Measurements from ENCODE around the gene DARS1. TPM values are rescaled to one million over a fixed set of nuclear protein-coding genes. Genes with fewer than 3 reads are reported as not detected.
"Not testable (repeated sequence)": the region's sequence is repeated elsewhere in the genome, so short reads cannot be mapped to it uniquely, and the experiment has no call there.

Gene DARS1
- total RNA-seq, 4 donors from 2014 or later = 27.1 to 127 (median 62.1) TPM

- H3K4me1 ChIP-seq = no peaks in the 10 kb centered on the region
- H3K27me3 ChIP-seq = no peaks in the 10 kb centered on the region
- no peak overlapping the region for H3K4me3 ChIP-seq
- DNase-seq = no peak
- H3K27ac ChIP-seq = no peak overlapping the region
- H3K9me3 ChIP-seq = no peaks in the 10 kb centered on the region
- no peaks in the 10 kb centered on the region for H3K36me3 ChIP-seq
- TF ChIP-seq CTCF (IDR thresholded peaks at IDR 0.05) (no peak), POLR2A (IDR thresholded peaks at IDR 0.05) (no peak)
- intact Hi-C loops (cut with DNase I; ENCODE audit: low total_unique reads) = no loop called here
Observed at GRCh38 chr2:135894930-135895329, 90.5 kb downstream of the DARS1 start.

- H3K4me1 ChIP-seq = no peaks in the 10 kb centered on the region
Observed at GRCh38 chr2:135893374-135893794, 92.0 kb downstream of the DARS1 start.

GRCh38 chr2:135890835-135891234 is 94.6 kb downstream of the DARS1 start:
- Histone ChIP-seq H3K27me3 (no peaks in the 10 kb centered on the region), H3K27ac (no peak overlapping the region), H3K4me3 (no peak overlapping the region), H3K4me1 (no peaks in the 10 kb centered on the region), H3K36me3 (no peaks in the 10 kb centered on the region), H3K9me3 (no peaks in the 10 kb centered on the region)
- no peak for TF ChIP-seq CTCF (IDR thresholded peaks at IDR 0.05)
- intact Hi-C loops (cut with DNase I; ENCODE audit: low total_unique reads) = no loop called here
- no peak for DNase-seq

More at GRCh38 chr2:135893374-135893794, 92.0 kb downstream of the DARS1 start:
- Histone ChIP-seq H3K36me3 (no peaks in the 10 kb centered on the region), H3K27ac (no peak overlapping the region), H3K9me3 (no peaks in the 10 kb centered on the region), H3K27me3 (no peaks in the 10 kb centered on the region), H3K4me3 (no peak overlapping the region)
- no peak for DNase-seq
- no peak for TF ChIP-seq CTCF (IDR thresholded peaks at IDR 0.05)
- TF ChIP-seq POLR2A (IDR thresholded peaks at IDR 0.05) = no peak
- intact Hi-C loops (cut with DNase I; ENCODE audit: low total_unique reads) = no loop called here

- Histone ChIP-seq H3K36me3 (no peaks in the 10 kb centered on the region), H3K27ac (no peak overlapping the region), H3K9me3 (no peaks in the 10 kb centered on the region), H3K4me3 (no peak overlapping the region), H3K4me1 (no peaks in the 10 kb centered on the region), H3K27me3 (no peaks in the 10 kb centered on the region)
- TF ChIP-seq POLR2A (IDR thresholded peaks at IDR 0.05) (no peak), CTCF (IDR thresholded peaks at IDR 0.05) (no peak)
- intact Hi-C loops (cut with DNase I; ENCODE audit: low total_unique reads) = no loop called here
- DNase-seq = no peak
Observed at GRCh38 chr2:135890149-135890548, 95.3 kb downstream of the DARS1 start.

GRCh38 chr2:135888587-135888986 is 96.8 kb downstream of the DARS1 start:
- H3K27ac ChIP-seq; DNase-seq; H3K27me3 ChIP-seq; H3K4me1 ChIP-seq; H3K4me3 ChIP-seq; intact Hi-C loops (cut with DNase I; ENCODE audit: low total_unique reads); H3K36me3 ChIP-seq; H3K9me3 ChIP-seq: not testable (repeated sequence)

GRCh38 chr2:135885709-135886108 is 99.7 kb downstream of the DARS1 start:
- Histone ChIP-seq H3K27ac (no peak overlapping the region), H3K4me3 (no peak overlapping the region), H3K9me3 (no peaks in the 10 kb centered on the region), H3K4me1 (no peaks in the 10 kb centered on the region), H3K27me3 (no peaks in the 10 kb centered on the region), H3K36me3 (no peaks in the 10 kb centered on the region)
- DNase-seq = no peak
- TF ChIP-seq POLR2A (IDR thresholded peaks at IDR 0.05) (no peak), CTCF (IDR thresholded peaks at IDR 0.05) (no peak)
- intact Hi-C loops (cut with DNase I; ENCODE audit: low total_unique reads) = no loop called here
